GM12892 (cell line): Measurements from ENCODE around the gene HTR4.

ENCODE experiments used
- POLR2A ChIP-seq: IDR thresholded peaks from 2 replicates; pipeline ENCODE4 v1.6.1; 2011; ENCODE audit warnings: low read depth, low read length, control low read depth
- POLR2AphosphoS5 ChIP-seq: IDR thresholded peaks from 2 replicates; pipeline ENCODE4 v1.6.1; 2011; ENCODE audit warnings: low read depth, low read length, control low read depth

GRCh38 chr5:148699028-148699427 is 44.7 kb upstream of the HTR4 start:
- TF ChIP-seq POLR2AphosphoS5 (no peak), POLR2A (no peak)
